CD4-positive, alpha-beta T cell treated with Interleukin-12 subunit alpha and Interleukin-12 subunit beta, for 1 hour (primary cell): ENCODE results near the gene RTN4RL2.
"Not testable (repeated sequence)": the region's sequence is repeated elsewhere in the genome, so short reads cannot be mapped to it uniquely, and the experiment has no call there.

Experiments used
- DNase-seq: peaks from one replicate; pipeline ENCODE4 v3.0.0-alpha.2; 2020

RTN4RL2 gene

DNA sequence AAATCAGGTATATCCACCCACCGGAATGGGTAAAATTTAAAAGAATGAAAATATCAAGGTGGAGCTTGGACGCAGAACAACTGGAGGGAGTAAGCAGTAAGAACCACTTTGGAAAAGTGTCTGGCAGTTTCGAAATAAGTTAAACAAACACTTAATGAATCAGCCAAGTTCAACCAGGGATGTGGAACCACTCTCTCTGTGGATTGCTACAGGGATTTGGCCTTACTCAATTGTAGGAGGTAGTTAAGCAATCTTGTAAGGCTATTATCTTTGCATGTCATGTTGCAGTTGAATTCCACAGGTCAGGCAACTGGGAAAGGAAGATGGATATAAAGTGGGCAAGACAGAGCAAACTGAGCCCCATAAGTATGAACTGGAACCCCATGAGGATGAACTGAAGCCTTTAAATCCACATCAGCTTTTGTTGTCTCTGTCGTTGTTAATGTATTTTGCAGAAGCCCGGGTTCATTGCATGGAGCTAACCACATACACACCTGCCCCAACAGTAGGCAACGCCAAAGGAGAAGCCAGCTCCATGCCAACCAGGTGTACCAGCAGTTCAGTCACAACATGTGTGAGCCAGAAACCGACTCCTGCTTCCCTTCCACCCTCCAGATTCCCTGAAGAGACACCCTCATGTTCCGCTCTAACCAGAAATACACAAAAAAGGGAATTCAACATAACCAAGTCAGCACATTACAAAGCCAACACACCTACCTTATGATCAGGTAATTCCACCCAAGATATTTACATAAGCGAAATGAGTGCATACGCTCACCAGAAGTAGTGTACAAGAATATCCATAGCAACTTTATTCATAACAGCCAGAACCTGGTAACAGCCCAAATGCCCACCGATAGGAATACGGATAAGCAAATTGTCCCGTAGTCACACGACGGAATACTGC lies 25.4 kb upstream of the RTN4RL2 start:
- DNase-seq = no peak

DNA sequence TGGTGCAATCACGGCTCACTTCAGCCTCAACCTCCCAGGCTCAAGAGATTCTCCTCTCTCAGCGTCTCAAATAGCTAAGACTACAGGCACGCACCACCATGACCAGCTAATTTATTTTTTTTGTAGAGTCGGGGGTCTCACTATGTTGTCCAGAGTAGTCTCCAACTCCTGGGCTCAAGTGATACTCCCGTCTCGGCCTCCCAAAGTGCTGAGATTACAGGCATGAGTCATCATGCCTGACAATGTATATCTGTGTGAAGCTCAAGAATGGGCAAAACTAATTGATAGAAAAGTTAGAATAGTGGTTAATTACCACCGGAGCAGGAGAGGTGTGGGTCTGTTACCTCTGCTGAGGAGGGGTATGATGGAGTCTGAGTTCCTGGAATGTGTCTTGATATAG lies 24.3 kb upstream of the RTN4RL2 start:
- DNase-seq = no peak

DNA sequence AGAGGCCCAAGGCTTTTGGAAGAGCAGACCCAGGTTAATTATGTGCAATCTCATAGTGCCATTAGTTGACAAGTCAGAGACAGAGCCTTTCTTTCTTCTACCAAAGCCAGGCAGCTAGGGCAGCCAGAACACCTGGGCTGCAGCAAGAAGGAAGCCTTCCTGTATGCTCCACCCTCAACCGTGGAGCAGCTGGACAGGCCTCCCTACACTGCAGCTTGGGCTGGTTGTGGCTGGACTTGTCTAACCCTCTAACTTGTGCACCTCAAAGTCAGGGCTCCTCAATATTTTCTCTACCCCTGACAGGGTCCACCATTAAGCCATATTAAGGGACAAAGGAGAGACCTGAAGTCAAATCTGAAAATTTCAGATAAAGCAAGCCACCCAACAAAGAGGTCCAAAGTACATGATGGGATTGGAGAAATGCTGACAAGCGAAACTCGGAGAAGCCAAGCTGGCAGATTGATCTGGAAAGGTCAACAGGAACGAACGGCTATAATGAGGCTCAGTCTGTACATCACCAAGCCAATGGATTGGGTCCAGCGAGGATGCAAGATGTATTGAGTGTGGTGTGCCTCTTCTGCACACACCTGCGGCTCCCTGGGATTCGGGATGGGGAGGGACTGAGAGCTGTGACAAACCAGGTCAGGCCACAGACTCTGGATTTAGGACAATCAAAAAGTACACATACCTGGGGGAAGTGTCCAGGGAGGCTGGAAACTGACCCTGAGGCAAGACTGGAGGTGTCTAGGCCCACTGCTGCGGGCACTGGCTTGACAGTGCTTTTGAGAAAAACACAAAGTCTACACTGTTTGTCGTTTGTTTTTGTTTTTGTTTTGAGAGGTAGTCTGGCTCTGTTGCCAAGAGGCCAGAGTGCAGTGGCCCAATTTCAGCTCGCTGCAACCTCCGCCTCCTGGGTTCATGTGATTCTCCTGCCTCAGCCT lies 21.7 kb upstream of the RTN4RL2 start:
- no peak for DNase-seq

DNA sequence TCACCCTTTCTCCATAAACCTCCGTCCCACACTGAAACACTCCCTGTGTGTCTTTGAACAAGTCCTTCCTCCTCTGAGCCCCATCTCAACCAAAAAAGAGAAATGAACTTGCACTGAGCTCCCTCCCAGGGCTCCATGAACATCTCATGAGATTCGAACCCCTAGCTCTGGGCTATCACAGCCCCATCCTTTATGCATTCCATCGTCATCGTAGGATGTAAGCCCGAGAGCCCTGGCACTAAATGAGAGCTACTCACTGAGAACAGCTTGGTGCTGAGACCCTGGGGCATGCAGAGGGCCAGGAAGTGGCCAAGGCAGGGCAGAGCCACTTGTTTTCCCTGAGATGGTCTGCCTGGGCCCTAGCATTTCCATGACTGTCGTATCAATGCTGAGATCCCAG lies 20.5 kb upstream of the RTN4RL2 start:
- DNase-seq = no peak

DNA sequence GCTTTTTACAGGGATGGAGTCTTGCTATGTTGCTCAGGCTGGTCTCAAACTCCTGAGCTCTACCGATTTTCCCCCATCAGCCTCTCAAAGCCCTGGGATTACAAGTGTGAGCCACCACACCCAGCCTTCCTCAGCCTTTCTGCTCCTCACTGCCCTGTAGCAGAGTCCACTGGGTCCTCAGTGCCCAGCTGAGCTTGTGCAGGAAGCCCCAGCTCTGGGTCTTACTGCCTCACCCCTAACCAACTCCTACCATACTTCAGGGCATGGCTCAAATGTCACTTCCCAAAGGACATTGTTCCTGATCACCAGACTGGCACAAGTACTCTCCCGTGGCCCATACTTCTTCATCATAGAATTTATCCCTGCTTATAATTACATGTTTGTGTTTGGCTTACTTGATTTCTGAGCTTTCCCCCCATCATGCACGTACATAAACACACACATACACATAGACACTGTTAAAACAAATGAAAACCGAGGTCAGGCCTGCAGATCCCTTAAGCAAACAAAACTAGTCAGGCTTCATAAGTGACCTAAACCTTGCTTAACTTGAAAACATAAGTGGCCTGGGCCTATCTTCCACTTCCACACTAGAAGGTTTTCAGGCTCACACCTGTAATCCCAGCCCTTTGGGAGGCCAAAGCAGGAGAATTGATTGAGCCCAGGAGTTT lies 19.4 kb upstream of the RTN4RL2 start:
- no peak for DNase-seq

DNA sequence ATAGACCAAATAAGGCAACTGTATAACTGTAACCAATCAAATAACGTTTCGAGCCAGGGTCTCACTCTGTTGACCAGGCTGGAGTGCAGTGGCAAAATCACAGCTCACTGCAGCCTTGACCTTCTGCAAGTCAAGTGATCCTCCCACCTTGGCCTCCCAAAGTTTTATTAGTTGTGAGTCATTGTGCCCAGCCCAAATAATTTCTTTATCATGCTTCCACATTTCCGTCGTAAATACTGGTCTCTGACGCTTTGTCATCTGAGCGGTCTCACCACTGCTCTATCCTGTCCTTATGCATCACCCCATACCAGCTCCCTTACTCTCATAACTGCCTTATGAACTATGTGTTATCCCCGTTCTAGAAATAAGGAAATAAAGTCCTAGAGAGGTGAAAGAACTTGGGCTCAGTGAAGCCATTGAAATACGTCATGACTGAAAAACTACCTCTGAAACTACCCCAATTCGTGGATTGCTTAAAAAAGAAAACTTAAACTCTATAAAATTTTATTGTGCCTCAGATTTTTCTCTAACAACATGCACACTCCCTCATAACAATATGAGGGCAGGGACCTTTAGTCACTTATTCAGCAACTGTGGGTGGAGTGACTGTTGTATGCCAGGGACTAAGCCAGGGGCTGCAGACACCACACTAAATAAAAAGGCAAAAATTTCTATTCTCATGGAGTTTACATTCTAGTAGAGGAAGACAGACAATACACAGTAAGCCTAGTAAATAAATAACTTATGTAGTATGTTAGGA lies 15.8 kb upstream of the RTN4RL2 start:
- no peak for DNase-seq

DNA sequence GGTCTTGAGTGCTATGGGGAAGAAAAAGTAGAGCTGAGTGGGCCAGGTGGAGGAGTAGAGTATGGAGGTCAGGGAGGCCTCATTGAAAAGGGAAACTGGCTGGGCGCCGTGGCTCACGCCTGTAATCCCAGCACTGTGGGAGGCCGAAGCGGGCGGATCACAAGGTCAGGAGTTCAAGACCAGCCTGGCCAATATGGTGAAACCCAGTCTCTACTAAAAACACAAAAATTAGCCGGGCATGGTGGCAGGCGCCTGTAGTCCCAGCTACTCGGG lies 15.3 kb upstream of the RTN4RL2 start:
- DNase-seq = not testable (repeated sequence)

DNA sequence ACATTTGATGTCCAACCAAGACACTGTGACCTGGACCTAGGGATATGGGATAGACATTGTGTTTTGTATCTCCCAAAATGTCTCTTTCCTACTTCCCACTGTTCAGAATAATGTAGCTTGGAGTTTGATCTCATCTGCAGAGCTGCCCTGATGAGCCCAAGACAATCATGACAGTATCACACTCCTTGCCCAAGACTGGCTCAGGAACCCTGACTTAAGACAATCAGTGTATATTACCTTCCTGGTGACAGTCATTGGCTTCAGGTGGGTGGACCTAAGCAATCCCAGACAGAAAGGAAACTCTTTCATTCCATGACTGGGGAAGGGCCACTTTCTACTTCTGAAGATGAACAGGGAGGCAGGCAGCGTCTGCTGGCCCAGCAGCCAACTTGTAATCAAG lies 14.3 kb upstream of the RTN4RL2 start:
- no peak for DNase-seq

DNA sequence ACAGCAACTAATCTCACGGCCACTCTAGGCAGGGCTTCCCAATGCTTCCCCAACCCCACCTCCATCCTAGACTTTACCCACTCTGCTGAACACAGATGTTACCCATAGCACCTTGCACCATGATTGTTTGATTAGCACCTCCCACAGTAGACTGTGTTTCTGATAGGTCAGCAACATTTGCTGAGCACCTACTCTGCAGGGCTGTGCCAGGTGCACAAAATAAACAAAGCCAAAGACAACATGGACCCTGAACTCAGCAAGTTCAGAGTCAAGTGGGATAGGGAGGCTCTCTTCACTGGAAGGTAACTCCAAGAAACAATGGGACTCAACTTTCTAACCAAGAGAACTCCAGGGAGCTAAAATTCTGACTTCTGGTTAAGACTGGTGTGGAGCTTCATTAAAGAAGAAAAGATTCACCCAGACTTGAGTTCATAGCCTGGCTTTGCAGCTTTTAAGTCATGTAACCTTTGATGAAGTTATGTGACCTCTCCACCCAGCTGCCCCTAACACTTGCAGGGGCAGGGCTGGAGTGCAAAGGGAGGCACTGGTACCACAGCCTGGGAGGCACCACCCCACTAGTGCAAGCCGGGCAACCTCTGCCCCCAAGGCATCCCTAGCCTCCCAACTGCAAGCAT lies 6.7 kb upstream of the RTN4RL2 start:
- DNase-seq = no peak

DNA sequence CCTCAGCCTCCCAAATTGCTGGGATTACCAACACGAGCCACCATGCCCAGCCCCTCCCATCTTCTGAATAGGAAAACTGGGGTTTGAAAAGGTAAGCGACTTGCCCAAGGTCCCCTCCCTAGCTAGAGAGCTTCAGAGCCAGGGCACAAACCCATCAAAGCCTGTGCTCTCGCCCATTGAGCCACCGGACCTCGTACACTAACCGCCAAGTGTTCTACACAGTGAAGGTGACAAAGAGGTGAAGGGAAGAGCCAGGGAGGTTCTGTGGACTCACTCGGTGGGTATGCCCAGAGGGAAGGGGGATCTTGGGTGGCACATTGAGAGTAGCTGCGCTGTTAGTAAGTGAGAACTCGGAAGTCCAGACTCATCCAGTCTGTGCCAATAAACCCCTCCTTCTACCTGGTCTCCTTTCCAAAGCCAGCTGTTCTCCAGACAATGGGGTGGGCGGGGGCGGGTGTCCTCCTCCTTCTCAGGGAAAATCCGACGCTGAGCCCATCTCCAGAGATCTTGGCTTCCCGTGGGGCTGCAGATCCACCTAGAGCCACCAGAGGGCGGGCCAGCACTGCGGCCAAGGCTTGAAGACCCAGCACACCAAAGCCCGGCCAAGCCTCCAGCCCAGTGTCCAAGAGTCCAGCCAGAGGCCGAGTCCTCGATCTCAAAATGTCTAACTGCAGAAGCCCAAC lies 3.2 kb upstream of the RTN4RL2 start:
- DNase-seq = peak; percentile 73

DNA sequence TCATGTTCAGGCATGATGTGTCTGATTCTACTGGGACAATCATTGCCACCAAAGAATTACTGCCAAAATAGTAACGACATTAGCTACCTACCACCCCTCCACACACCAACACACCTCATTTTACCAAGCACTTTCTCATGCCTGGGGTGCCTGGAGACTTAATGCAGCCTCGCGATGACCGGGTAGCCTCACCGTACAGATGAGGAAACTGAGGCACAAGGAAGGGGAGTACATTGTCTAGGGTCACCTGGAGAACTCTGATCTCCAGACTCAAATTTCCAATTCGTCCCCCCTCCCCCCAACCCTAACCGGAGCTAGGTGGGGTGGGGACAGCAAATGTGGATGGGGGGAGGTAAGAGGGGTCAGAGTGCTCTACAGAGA lies 2.7 kb upstream of the RTN4RL2 start:
- no peak for DNase-seq

DNA sequence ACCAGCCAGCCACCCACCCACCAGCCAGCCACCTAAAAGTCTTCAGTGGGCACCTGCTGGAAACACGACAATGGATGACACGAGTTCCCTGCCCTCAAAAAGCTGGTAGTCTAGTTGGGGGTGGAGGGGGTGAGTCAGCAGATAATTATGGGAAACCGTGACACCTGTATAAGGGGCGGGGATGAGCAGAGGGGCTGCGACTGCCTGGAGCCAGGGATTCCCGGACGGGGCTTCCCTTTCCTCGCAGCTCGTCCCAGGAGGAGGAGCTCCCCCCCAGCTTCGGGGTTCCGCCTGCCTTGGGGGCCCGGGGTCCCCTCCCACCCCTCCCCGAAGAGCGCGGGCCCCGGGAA lies 2.3 kb upstream of the RTN4RL2 start:
- DNase-seq = no peak

DNA sequence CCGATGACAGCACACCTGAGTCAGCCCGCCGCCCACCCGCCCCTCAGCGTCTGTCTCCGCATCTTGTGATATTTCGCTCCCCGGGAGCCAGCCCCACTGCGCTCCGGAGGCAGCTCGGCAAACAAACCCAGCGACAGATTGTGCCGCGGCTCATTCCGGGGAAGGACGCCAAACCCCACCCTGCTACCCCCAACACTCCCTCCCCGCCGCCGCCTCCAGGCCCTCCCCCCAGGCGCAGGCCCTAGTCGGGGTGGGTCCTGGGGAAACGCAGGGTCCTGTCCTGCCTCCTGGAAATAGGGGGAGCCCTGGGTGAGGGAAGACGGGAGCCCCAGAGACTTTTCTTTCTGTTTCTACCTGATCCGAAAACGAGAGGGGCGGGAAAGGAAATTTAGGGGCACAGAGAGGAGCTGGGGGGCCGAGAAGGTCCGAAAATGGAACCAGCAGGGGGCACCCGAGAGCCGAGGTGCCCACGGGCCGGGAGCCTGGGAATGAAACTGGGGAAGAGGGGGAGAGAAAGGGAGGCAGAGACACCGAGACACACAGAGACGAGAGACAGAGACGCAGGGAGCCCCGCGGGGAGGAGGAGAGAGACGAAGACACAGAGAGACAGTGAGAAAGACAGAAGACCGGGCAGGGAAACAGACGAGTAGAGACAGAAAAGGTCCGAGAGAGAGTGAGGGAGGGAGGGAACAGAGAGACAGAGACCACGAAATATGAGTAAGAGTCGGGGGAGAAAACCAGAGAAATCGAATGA lies 1.7 kb upstream of the RTN4RL2 start:
- peak; percentile 49 for DNase-seq

DNA sequence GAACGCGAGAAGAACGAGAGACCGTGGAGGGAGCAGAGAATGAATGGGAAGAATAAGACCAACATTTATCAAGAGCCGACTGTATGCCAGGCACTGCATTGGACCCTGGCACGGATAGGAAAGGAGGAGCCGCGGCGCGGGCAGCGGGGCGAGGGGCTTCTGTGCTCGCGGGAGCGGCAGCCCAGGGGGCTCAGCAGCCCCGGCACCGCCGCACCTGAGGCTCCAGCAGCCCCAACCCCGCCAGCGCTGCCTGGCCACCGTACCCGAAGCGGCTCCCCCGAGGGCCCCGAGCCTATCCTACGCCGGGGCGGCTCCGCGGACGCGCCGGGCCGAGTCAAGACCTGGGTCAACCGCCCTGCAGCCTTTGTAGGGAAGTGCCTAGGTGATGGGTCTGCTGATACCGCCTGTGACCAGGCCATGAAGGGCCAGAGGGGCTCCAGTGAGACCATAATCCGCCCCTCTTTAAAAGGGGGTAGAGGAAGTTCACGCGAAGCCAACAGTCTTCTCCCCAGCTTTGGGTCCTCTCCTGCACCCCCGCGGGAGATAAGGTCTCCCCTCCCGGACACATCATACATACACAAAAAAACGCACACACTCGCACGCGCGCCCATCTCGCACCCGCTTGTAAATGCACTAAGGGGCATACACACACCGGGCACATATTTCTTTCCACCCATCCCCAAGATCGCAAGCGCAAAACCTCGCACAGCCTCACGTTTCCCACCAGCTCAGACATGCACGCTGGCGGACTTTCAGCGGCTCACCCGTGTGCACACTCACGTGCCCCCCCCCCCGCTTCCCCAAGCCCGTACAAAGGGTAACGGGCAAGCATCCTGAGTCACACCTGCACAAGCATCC lies 935 bp upstream of the RTN4RL2 start:
- peak; percentile 11 for DNase-seq

DNA sequence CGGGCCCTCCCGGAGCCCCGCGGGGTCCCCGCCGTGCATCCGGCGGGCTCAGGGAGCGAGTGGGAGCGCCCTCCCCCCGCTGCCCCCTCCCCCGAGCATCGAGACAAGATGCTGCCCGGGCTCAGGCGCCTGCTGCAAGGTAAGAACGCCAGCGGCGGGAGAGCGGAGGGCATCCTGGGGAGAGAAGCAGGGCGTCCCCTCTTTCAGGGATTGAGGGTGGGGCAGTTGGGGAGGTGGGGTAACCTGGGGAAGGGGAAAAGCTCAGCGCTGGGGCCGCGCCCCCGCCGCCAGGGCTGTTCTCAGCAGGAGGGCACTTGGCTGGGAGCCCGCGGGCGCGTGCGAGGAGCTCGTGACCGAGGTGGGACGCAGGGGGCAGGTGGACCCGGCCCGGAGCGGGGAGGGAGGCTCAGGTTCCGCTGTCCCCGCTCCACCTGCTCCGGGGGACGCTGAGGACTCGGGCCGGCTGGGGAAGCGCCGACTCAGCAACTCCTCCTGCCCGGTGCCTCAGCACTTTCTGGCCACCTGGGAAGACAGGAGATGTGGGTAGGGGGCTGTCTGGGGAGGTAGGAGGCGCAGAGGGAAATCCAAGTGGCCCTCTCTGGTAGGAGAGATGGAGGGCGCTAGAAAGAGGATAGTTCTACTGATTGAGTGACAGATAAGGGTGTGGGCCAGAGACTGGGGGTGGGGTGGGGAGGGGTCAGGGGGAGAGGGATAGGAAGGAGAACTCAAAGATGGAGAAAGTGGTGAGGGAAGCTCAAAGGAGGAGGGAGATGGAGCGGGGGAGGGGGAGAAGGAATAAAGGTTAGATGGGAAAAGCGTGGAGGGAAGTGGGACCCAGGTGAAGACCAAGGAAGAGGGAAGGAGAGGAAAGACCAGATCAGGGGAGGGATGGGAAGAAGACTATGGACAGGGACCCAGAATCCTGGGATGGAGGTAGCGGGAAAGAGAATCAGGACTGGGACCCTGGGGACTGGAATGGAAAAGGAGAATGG lies 726 bp downstream of the RTN4RL2 start:
- DNase-seq = no peak

DNA sequence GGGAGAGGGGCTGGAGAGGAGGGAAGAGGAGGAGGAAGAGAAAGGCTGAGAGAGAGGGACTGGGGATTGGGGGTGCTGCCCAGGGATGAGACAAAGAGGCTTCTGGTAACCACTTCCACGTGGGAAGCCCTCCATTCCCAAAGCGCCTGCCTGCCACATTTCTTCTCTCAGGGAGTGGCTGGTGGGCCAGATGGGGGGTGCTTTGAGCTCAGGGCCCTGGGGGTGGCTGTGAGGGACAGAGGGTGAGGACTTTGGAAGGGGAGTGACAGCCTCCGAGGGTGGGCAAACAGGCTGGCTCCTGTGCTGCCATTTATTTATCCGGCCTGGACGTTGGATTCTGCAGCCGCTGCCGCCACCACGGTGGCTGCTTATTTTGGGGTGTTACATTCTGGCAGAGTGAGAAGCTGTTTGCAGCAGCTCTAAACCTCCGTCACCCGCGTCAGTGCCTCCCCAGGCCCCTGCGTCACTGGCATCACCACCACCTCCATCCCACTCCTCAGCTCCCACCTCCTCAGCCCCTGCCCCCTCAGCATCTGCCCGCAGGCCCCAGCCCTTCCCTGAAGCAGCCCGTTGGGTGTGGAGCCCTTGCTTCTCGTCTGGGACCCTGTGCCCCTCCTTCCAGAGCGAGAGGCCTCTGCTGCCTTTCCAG lies 1.6 kb downstream of the RTN4RL2 start:
- no peak for DNase-seq

DNA sequence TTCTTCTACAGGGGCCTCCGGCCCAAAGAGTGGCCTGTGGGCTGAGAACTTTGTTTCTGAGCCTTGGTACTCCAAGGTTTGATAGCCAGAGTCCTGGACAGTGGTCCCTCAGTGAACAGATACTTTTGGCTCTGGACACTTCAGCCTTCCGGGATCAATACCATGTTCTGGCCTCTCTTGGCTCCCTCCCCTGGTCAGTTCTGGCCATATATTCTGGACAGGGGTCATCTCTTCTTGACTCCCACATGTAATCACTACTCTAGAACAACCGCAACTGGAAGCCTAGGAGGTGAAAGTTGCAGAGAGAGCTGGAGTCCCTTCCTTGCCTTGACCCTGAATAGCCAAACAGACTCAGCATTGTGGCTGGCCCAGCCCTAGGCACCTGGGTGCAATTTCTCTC lies 2.3 kb downstream of the RTN4RL2 start:
- DNase-seq = no peak
